BE2C (cell line): ENCODE measurements around the gene ATP11B.
"Not testable (repeated sequence)": the region's sequence is repeated elsewhere in the genome, so short reads cannot be mapped to it uniquely, and the experiment has no call there.

Experiments used
- DNase-seq: peaks from one replicate; pipeline ENCODE4 v3.0.0-alpha.2; 2020
- H3K27me3 ChIP-seq: fragments of 250-450 bp; sonication (Bioruptor Pico); 2 replicates; pipeline ENCODE4 v1.5.1; 2020; ENCODE audit warnings: mild to moderate bottlenecking
- H3K36me3 ChIP-seq: fragments of 250-450 bp; sonication (Bioruptor Pico); 2 replicates; pipeline ENCODE4 v1.5.1; 2020; ENCODE audit warnings: mild to moderate bottlenecking
- H3K4me1 ChIP-seq: fragments of 250-450 bp; sonication (Bioruptor Pico); 2 replicates; pipeline ENCODE4 v1.5.1; 2020
- H3K4me3 ChIP-seq: 2 replicates; pipeline ENCODE4 v1.5.1; 2011; ENCODE audit warnings: low read depth, low read length
- H3K9me3 ChIP-seq: fragments of 250-450 bp; sonication (Bioruptor Pico); 2 replicates; pipeline ENCODE4 v1.5.1; 2020
- CTCF ChIP-seq: IDR thresholded peaks from 2 replicates; pipeline ENCODE4 v1.5.1; 2012; ENCODE audit warnings: mild to moderate bottlenecking, low read depth, low read length

Gene ATP11B

GRCh38 chr3:182818296-182818978, 25.1 kb downstream of the ATP11B start:
- H3K27me3 ChIP-seq: no peaks in the 10 kb centered on the region
- no peak for DNase-seq
- H3K4me3 ChIP-seq: no peak overlapping the region
- H3K36me3 ChIP-seq: no peaks in the 10 kb centered on the region
- no peaks in the 10 kb centered on the region for H3K4me1 ChIP-seq
- H3K9me3 ChIP-seq: no peaks in the 10 kb centered on the region
- TF ChIP-seq CTCF: no peak

GRCh38 chr3:182821221-182821981, 28.1 kb downstream of the ATP11B start:
- Histone ChIP-seq H3K9me3 (no peaks in the 10 kb centered on the region), H3K36me3 (no peaks in the 10 kb centered on the region), H3K4me3 (no peak overlapping the region), H3K4me1 (no peaks in the 10 kb centered on the region), H3K27me3 (no peaks in the 10 kb centered on the region)
- no peak for TF ChIP-seq CTCF
- no peak for DNase-seq

GRCh38 chr3:182822260-182822659, 29.0 kb downstream of the ATP11B start:
- DNase-seq, H3K4me3 ChIP-seq, H3K36me3 ChIP-seq, H3K4me1 ChIP-seq, H3K9me3 ChIP-seq, H3K27me3 ChIP-seq: not testable (repeated sequence)

GRCh38 chr3:182824957-182825356, 31.7 kb downstream of the ATP11B start:
- no peaks in the 10 kb centered on the region for H3K9me3 ChIP-seq
- no peaks in the 10 kb centered on the region for H3K27me3 ChIP-seq
- no peaks in the 10 kb centered on the region for H3K4me1 ChIP-seq
- H3K36me3 ChIP-seq: no peaks in the 10 kb centered on the region
- no peak overlapping the region for H3K4me3 ChIP-seq
- no peak for TF ChIP-seq CTCF
- no peak for DNase-seq

GRCh38 chr3:182829761-182830405, 36.6 kb downstream of the ATP11B start:
- no peaks in the 10 kb centered on the region for H3K4me1 ChIP-seq
- H3K27me3 ChIP-seq: no peaks in the 10 kb centered on the region
- no peaks in the 10 kb centered on the region for H3K9me3 ChIP-seq
- no peak for DNase-seq
- H3K36me3 ChIP-seq: no peaks in the 10 kb centered on the region
- no peak for TF ChIP-seq CTCF
- H3K4me3 ChIP-seq: no peak overlapping the region

GRCh38 chr3:182837855-182838454, 44.7 kb downstream of the ATP11B start:
- H3K4me3 ChIP-seq: no peak overlapping the region
- TF ChIP-seq CTCF: peak; percentile 43
- no peaks in the 10 kb centered on the region for H3K27me3 ChIP-seq
- no peaks in the 10 kb centered on the region for H3K9me3 ChIP-seq
- no peaks in the 10 kb centered on the region for H3K4me1 ChIP-seq
- no peaks in the 10 kb centered on the region for H3K36me3 ChIP-seq
- DNase-seq: no peak
